B cell (primary cell): ENCODE data around the gene FUCA1. TPM values are rescaled to one million over a fixed set of nuclear protein-coding genes. Genes with fewer than 3 reads are reported as not detected.
A peak's percentile ranks its signal among the peaks of the same experiment; 100 is the strongest.

Experiments used
- ATAC-seq: fragments of 200-7000 bp; cut with Tn5 transposase; one replicate; pipeline ENCODE4 v1.10.0; 2021; ENCODE audit warnings: low read depth, mild to moderate bottlenecking, moderate number of reproducible peaks, moderate library complexity
- CTCF ChIA-PET: fragments of 350-600 bp; sonication (Branson Sonifier 250); formaldehyde crosslinking; loops from one replicate; lab custom pipeline; 2021; ENCODE audit warnings: antibody characterized with exemption, inconsistent platforms; lab: Charles Lee
- POLR2A ChIA-PET: fragments of 350-600 bp; sonication (Branson Sonifier 250); formaldehyde crosslinking; loops from one replicate; lab custom pipeline; 2021; ENCODE audit warnings: antibody characterized with exemption; lab: Charles Lee
- DNase-seq: peaks from one replicate; pipeline ENCODE4 v3.0.0; 2013
- H2AFZ ChIP-seq: 2 replicates; pipeline ENCODE4 v1.6.1; 2012; ENCODE audit warnings: mild to moderate bottlenecking, low read depth, low read length; ENCODE audit not compliant: insufficient read depth, poor library complexity, severe bottlenecking
- H3K27ac ChIP-seq, 2 donors: 1 replicate in 1 of 2; 2 replicates in 1 of 2; pipeline ENCODE4 v1.5.1; 2012 to 2013; ENCODE audit warnings: low read length in 2 of 2, mild to moderate bottlenecking in 2 of 2, moderate library complexity in 1 of 2
- H3K27me3 ChIP-seq, 4 experiments: fragments of 200-600 bp in 1 of 4; sonication (generic) in 1 of 4; replicated peaks in 1 of 4; 1 replicate in 2 of 4; 2 replicates in 2 of 4; pipeline versions ENCODE4 v1.6.1 to v1.7.0; 2013 to 2016; ENCODE audit warnings: low read length in 3 of 4, mild to moderate bottlenecking in 2 of 4, mixed read lengths in 1 of 4, moderate library complexity in 1 of 4; ENCODE audit not compliant: insufficient read depth in 4 of 4, control insufficient read depth in 3 of 4; ENCODE audit errors: control extremely low read depth in 1 of 4
- H3K36me3 ChIP-seq, 2 experiments: replicated peaks in 1 of 2; 1 replicate in 1 of 2; 2 replicates in 1 of 2; pipeline versions ENCODE4 v1.6.1 to v1.7.1; 2013; ENCODE audit warnings: low read length in 1 of 2; ENCODE audit not compliant: insufficient read depth in 2 of 2, control insufficient read depth in 1 of 2; ENCODE audit errors: control extremely low read depth in 1 of 2, extremely low read depth in 1 of 2
- H3K4me1 ChIP-seq, 2 donors: fragments of 200-600 bp in 1 of 2; sonication (generic) in 1 of 2; 1 replicate in 1 of 2; 2 replicates in 1 of 2; pipeline versions ENCODE4 v1.5.1 to v1.6.1; 2013 to 2017; ENCODE audit warnings: low read length in 2 of 2; ENCODE audit not compliant: control insufficient read depth in 2 of 2, insufficient read depth in 2 of 2
- H3K4me2 ChIP-seq: replicated peaks from 2 replicates; pipeline ENCODE3; 2012; ENCODE audit warnings: mild to moderate bottlenecking, low read depth, low read length; ENCODE audit not compliant: poor library complexity, severe bottlenecking
- H3K4me3 ChIP-seq, 5 experiments: fragments of 200-600 bp in 1 of 5; sonication (generic) in 1 of 5; 1 replicate in 3 of 5; 2 replicates in 2 of 5; pipeline versions ENCODE4 v1.5.1 to v1.7.0; 2011 to 2016; ENCODE audit warnings: low read length in 4 of 5, mild to moderate bottlenecking in 4 of 5, low read depth in 2 of 5, control low read depth in 1 of 5, moderate library complexity in 1 of 5; ENCODE audit not compliant: insufficient read depth in 1 of 5; ENCODE audit errors: control extremely low read depth in 1 of 5, extremely low read depth in 1 of 5
- H3K79me2 ChIP-seq: fragments of 200-600 bp; sonication (generic); one replicate; pipeline ENCODE4 v1.6.0; 2016; ENCODE audit warnings: low read length; ENCODE audit not compliant: control insufficient read depth, insufficient read depth
- H3K9ac ChIP-seq: fragments of 200-600 bp; sonication (generic); 2 replicates; pipeline ENCODE4 v1.6.1; 2017; ENCODE audit warnings: mild to moderate bottlenecking, low read length, moderate library complexity
- H3K9me3 ChIP-seq, 3 donors: one replicate each; pipeline versions ENCODE4 v1.6.1 to v1.7.1; 2013; ENCODE audit warnings: low read length in 2 of 3; ENCODE audit not compliant: control insufficient read depth in 2 of 3, insufficient read depth in 1 of 3; ENCODE audit errors: control extremely low read depth in 1 of 3
- H4K20me1 ChIP-seq: 2 replicates; pipeline ENCODE4 v1.6.0; 2012; ENCODE audit warnings: mild to moderate bottlenecking, low read length; ENCODE audit not compliant: insufficient read depth, control insufficient read depth, poor library complexity, severe bottlenecking
- H3K27ac Mint-ChIP-seq: one replicate; pipeline ENCODE4 v1.8.0; 2021; ENCODE audit warnings: mixed read lengths
- H3K27me3 Mint-ChIP-seq: one replicate; pipeline ENCODE4 v1.8.0; 2021; ENCODE audit warnings: mixed read lengths
- H3K4me1 Mint-ChIP-seq: one replicate; pipeline ENCODE4 v1.8.0; 2021; ENCODE audit warnings: mixed read lengths
- H3K4me3 Mint-ChIP-seq: one replicate; pipeline ENCODE4 v1.8.0; 2021; ENCODE audit warnings: mixed read lengths
- H3K9me3 Mint-ChIP-seq: one replicate; pipeline ENCODE4 v1.8.0; 2022; ENCODE audit warnings: mixed read lengths; ENCODE audit not compliant: insufficient read depth
- EZH2 ChIP-seq: IDR thresholded peaks from 2 replicates; pipeline ENCODE4 v1.6.1; 2012; ENCODE audit warnings: borderline replicate concordance, low read depth, mild to moderate bottlenecking, moderate library complexity, low read length; ENCODE audit not compliant: insufficient read depth, poor library complexity, severe bottlenecking
- WGBS: methylation state at CpG from one replicate; pipeline ENCODE4 v1.1.5; 2013; ENCODE audit warnings: missing lambda C conversion rate; ENCODE audit not compliant: insufficient coverage; 5-methylcytosine and 5-hydroxymethylcytosine counted together
- intact Hi-C: fragments of 100-400 bp; cut with micrococcal nuclease; formaldehyde crosslinking; loops from one replicate; pipeline ENCODE4 v1.10.0; 2022
- polyA plus RNA-seq: library from polyadenylated mRNA; depleted of rRNA; stranded (reverse); fragments of >200 nt; gene quantifications from 2 replicates; pipeline ENCODE4 v1.2.3, GENCODE V29; 2012
- total RNA-seq, 2 donors: library from RNA; stranded (reverse); fragments of 120-200 nt in 1 of 2; gene quantifications; 1 replicate in 1 of 2; 2 replicates in 1 of 2; pipeline versions ENCODE4 v1.2.3 to v1.2.4, GENCODE V29; 2013 to 2022
- TF ChIP-seq, protein P1 (sequence below): fragments of 200-600 bp; IDR thresholded peaks from one replicate; pipeline ENCODE4 v1.8.0; 2022; ENCODE audit warnings: antibody characterized with exemption, mild to moderate bottlenecking

FUCA1 gene
- total and polyA plus RNA-seq, 2 donors (not counting 1 experiment from before 2014, with no cell fraction given): 8.0 to 19.3 TPM

DNA sequence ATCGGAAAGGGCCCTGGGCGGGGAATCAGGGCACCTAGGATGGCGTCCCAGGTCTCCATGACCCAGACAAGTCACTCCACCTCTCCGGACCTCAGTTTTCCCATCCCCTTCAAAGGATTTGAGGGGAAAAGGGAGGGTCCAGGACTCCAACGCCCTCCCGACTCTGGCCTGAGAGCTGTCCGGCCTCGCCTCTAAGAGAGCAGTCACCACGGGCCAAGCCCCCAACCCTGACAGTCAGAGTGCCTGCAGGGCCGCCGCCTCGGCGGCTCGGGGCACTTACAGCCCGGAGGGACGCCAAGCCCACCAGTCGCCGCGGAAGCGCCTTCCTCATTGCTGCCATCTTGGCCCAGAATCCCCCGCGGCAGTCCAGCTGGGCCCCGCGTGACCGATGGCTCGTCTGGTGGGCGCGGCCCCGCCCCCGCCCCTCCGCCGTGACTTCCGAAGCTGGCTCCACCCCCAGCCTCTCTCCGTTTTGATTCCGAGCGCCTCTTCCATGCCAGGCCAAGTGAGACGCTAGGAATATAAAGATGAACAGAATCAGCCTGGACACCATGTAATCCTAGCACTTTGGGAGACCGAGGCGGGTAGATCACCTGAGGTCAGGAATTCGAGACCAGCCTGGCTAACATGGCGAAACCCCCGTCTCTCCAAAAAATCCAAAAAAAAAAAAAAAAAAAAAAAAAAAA, 42.9 kb downstream of the FUCA1 start, which contains the start of gene HMGCL:
HMGCL (minus strand) TSS at position 354 of the 686 bp plus-strand sequence; CDS start at position 340, 14 bp downstream.
- Histone ChIP-seq H3K9me3 (no peaks in the 10 kb centered on the region), H3K4me1 (peaks cover 10 to 14% of the 10 kb centered on the region in 2 donors), H3K4me2 (peak within 1 kb of the TSS; percentile 94), H3K9ac (peak within 1 kb of the TSS; percentile 97), H3K27me3 (no peaks in the 10 kb centered on the region), H4K20me1 (no peaks in the 10 kb centered on the region), H3K79me2 (peaks cover 12% of the 10 kb centered on the region), H2AFZ (peak within 1 kb of the TSS; percentile 88), H3K27ac (peak within 1 kb of the TSS; percentile 81 to 97), H3K4me3 (peak within 1 kb of the TSS; percentile 76 to 95 (median 93)), H3K36me3 (peaks cover 0 to 3% of the 10 kb centered on the region in 2 experiments)
- intact Hi-C loops: loop anchor here (1.0 to 5.0 kb wide), 6 partner anchors 13 to 155 kb away; partner anchors contain the start of genes FUCA1, GALE and SRSF10
- WGBS: under 1% methylated on average over 23 of the region's 42 CpGs
- CTCF ChIA-PET: interaction anchor here (0.6 to 5.1 kb wide), 8 partner anchors 9 to 182 kb away, joined by 3 to 64 read pairs (median 4); partner anchors contain the start of gene FUCA1
- peak within 1 kb of the TSS; percentile 98 for H3K27ac Mint-ChIP-seq
- peaks cover 22% of the 10 kb centered on the region for H3K4me1 Mint-ChIP-seq
- POLR2A ChIA-PET: interaction anchor here (0.6 to 1.9 kb wide), 10 partner anchors 9 to 363 kb away, joined by 3 to 13 read pairs (median 4); no protein-coding TSS in a partner anchor
- ATAC-seq (peak; percentile 98), DNase-seq (peak; percentile 92)
- no peaks in the 10 kb centered on the region for H3K27me3 Mint-ChIP-seq
- H3K4me3 Mint-ChIP-seq: peak within 1 kb of the TSS; percentile 96
- H3K9me3 Mint-ChIP-seq: no peaks in the 10 kb centered on the region
- TF ChIP-seq, protein P1, sequence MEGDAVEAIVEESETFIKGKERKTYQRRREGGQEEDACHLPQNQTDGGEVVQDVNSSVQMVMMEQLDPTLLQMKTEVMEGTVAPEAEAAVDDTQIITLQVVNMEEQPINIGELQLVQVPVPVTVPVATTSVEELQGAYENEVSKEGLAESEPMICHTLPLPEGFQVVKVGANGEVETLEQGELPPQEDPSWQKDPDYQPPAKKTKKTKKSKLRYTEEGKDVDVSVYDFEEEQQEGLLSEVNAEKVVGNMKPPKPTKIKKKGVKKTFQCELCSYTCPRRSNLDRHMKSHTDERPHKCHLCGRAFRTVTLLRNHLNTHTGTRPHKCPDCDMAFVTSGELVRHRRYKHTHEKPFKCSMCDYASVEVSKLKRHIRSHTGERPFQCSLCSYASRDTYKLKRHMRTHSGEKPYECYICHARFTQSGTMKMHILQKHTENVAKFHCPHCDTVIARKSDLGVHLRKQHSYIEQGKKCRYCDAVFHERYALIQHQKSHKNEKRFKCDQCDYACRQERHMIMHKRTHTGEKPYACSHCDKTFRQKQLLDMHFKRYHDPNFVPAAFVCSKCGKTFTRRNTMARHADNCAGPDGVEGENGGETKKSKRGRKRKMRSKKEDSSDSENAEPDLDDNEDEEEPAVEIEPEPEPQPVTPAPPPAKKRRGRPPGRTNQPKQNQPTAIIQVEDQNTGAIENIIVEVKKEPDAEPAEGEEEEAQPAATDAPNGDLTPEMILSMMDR: no peak
- no peak for TF ChIP-seq EZH2
